Astrocyte (in vitro differentiated cells and primary cell): ENCODE measurements around the gene POM121L2.

ENCODE experiments used
- EZH2 ChIP-seq: IDR thresholded peaks from 2 replicates; pipeline ENCODE4 v1.6.1; 2012; ENCODE audit warnings: mild to moderate bottlenecking, low read length, inconsistent platforms; ENCODE audit not compliant: insufficient read depth
- TF ChIP-seq, protein P1 (sequence below): IDR thresholded peaks from 2 replicates; pipeline ENCODE4 v1.5.1; 2011; ENCODE audit warnings: low read depth, mild to moderate bottlenecking, inconsistent platforms, low read length, moderate library complexity; ENCODE audit not compliant: insufficient read depth

DNA sequence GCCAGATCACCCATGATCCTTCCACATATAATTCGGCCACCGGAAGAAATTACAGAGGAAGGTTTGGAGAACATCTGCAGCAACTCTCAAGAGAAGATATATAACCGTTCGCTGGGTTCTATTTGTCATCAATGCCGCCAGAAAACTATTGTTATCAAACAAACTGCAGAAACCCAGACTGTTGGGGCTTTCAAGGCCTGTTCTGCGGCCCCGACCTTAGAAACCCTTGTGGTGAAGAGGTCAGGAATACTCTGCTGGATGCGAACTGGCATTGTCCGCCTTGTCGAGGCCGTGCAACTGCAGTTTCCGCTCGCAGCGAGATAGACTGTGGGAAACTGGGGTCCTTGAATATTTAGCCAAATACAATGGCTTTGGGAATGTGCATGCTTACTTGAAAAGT lies 43.3 kb downstream of the POM121L2 start:
- TF ChIP-seq EZH2 = no peak
- TF ChIP-seq, protein P1, sequence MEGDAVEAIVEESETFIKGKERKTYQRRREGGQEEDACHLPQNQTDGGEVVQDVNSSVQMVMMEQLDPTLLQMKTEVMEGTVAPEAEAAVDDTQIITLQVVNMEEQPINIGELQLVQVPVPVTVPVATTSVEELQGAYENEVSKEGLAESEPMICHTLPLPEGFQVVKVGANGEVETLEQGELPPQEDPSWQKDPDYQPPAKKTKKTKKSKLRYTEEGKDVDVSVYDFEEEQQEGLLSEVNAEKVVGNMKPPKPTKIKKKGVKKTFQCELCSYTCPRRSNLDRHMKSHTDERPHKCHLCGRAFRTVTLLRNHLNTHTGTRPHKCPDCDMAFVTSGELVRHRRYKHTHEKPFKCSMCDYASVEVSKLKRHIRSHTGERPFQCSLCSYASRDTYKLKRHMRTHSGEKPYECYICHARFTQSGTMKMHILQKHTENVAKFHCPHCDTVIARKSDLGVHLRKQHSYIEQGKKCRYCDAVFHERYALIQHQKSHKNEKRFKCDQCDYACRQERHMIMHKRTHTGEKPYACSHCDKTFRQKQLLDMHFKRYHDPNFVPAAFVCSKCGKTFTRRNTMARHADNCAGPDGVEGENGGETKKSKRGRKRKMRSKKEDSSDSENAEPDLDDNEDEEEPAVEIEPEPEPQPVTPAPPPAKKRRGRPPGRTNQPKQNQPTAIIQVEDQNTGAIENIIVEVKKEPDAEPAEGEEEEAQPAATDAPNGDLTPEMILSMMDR = no peak
